ENCODE measurements around the gene PSTPIP1. TPM values are rescaled to one million over a fixed set of nuclear protein-coding genes. Genes with fewer than 3 reads are reported as not detected.

PSTPIP1 gene
- total and polyA plus RNA-seq, 2 of the 8 experiments (the other 6 are each of a cell fraction or from before 2014, with no cell fraction given), result 1.6 to 1.8 TPM

GRCh38 chr15:76947454-76947853 lies 47.5 kb upstream of the PSTPIP1 start:
- POLR2A ChIA-PET (ENCODE audit: partially characterized antibody), result interaction anchor here (1.4 to 3.6 kb wide), 2 partner anchors 8 to 16 kb away, joined by 5 to 13 read pairs; partner anchors contain the start of gene RCN2
- no peak for TF ChIP-seq BRCA1 (IDR thresholded peaks at IDR 0.05; ENCODE audit: low read depth, low read length)
- no peak for TF ChIP-seq JUND (IDR thresholded peaks at IDR 0.05; ENCODE audit: low read length)
- TF ChIP-seq ATF2 (IDR thresholded peaks at IDR 0.05; ENCODE audit: low read length), result no peak

More at GRCh38 chr15:76947454-76947853, 47.5 kb upstream of the PSTPIP1 start:
- no peak overlapping the region for H2BK120ac ChIP-seq (replicated peaks; ENCODE audit: low read depth, low read length)
- 96% methylated on average over 3 of the region's 3 CpGs; no CpG with 5 or more reads in 1 of the 2 experiments for WGBS, 2 experiments (ENCODE audit: extremely low coverage in 1 of 2, insufficient coverage in 1 of 2, insufficient read length in 1 of 2, insufficient replicate concordance in 2 of 2, low coverage in 1 of 2, low lambda C conversion rate in 2 of 2, missing lambda C conversion rate in 1 of 2)
- H3K23ac ChIP-seq (ENCODE audit: insufficient read length), result no peak overlapping the region
- peaks cover 0 to 4% of the 10 kb centered on the region in 2 experiments; a peak in 2 of 4 replicates for H3K79me2 ChIP-seq (ENCODE audit: control insufficient read depth in 1 of 2, insufficient read depth in 2 of 2, low read length in 2 of 2)
- H3K23me2 ChIP-seq (ENCODE audit: low read depth, low read length), result no peaks in the 10 kb centered on the region
- H3K4ac ChIP-seq (replicated peaks; ENCODE audit: insufficient read length, low read depth, low read length), result no peak overlapping the region
- H3K14ac ChIP-seq (ENCODE audit: insufficient read length), result no peak overlapping the region
- no peaks in the 10 kb centered on the region for H3K4me1 ChIP-seq (replicated peaks in 1 of 4; ENCODE audit: control insufficient read depth in 3 of 4, insufficient read depth in 4 of 4, low read length in 3 of 4)
- H4K20me1 ChIP-seq (replicated peaks in 1 of 2; ENCODE audit: control insufficient read depth in 1 of 2, insufficient read depth in 2 of 2, low read length in 2 of 2), result peaks cover 0 to 2% of the 10 kb centered on the region in 2 experiments
- no peak overlapping the region for H3K4me3 ChIP-seq (ENCODE audit: extremely low read depth in 1 of 4, insufficient read depth in 2 of 4, low read depth in 3 of 4, low read length in 4 of 4)
- H3K18ac ChIP-seq (ENCODE audit: extremely low read depth, low read length), result no peak overlapping the region
- CTCF ChIA-PET (ENCODE audit: partially characterized antibody), result interaction anchor here (0.8 to 1.3 kb wide), 3 partner anchors 12 to 618 kb away, joined by 3 to 5 read pairs (median 3); no protein-coding TSS in a partner anchor
- H4K8ac ChIP-seq (ENCODE audit: extremely low read depth, insufficient read depth, low read length), result no peak overlapping the region
- no peak overlapping the region for H3K9ac ChIP-seq (replicated peaks in 1 of 4; ENCODE audit: extremely low read depth in 1 of 4, low read depth in 3 of 4, low read length in 3 of 4)
- no peak for DNase-seq (ENCODE audit: low read depth in 1 of 2, low spot score in 2 of 2)
- no peaks in the 10 kb centered on the region for H3K79me1 ChIP-seq (ENCODE audit: low read depth, low read length)
- H2AFZ ChIP-seq (ENCODE audit: low read length), result no peak overlapping the region
- peaks cover 8 to 75% (median 41%) of the 10 kb centered on the region in 4 experiments for H3K36me3 ChIP-seq (ENCODE audit: control insufficient read depth in 2 of 4, insufficient read depth in 4 of 4, low read length in 3 of 4)
- no peak overlapping the region for H2BK15ac ChIP-seq (ENCODE audit: low read length)
- H3K4me2 ChIP-seq (ENCODE audit: insufficient read depth in 1 of 2, low read depth in 2 of 2, low read length in 2 of 2), result no peak overlapping the region
- H2BK12ac ChIP-seq (ENCODE audit: low read depth, low read length), result no peak overlapping the region
- no peak overlapping the region for H4K5ac ChIP-seq (ENCODE audit: insufficient read length, low read depth, low read length)
- H2BK20ac ChIP-seq (ENCODE audit: low read length), result no peak overlapping the region
- no peaks in the 10 kb centered on the region for H3K27me3 ChIP-seq (replicated peaks in 1 of 4; ENCODE audit: control insufficient read depth in 3 of 4, extremely low read depth in 1 of 4, insufficient read depth in 3 of 4, low read length in 3 of 4)
- H4K91ac ChIP-seq (replicated peaks; ENCODE audit: insufficient read length, low read length), result no peak overlapping the region
- H3K27ac ChIP-seq (ENCODE audit: low read depth, low read length), result no peak overlapping the region
- H2BK5ac ChIP-seq (ENCODE audit: low read depth, low read length), result no peak overlapping the region
- H3K9me3 ChIP-seq (ENCODE audit: insufficient read depth in 2 of 2, low read depth in 1 of 2, low read length in 1 of 2), result no peaks in the 10 kb centered on the region
- H2AK5ac ChIP-seq (ENCODE audit: low read depth, low read length), result no peak overlapping the region
- FAIRE-seq, result no peak
- H3K56ac ChIP-seq (replicated peaks; ENCODE audit: insufficient read length, low read depth, low read length), result no peak overlapping the region
